Hematopoietic multipotent progenitor cell treated with erythropoietin and hydrocortisone succinate and interleukin-3 and kit ligand, for 6 days (in vitro differentiated cells): ENCODE measurements around the gene RAI2.

Source experiments
- DNase-seq: peaks from one replicate; pipeline ENCODE4 v3.0.0-alpha.2; 2015

Gene RAI2

DNA sequence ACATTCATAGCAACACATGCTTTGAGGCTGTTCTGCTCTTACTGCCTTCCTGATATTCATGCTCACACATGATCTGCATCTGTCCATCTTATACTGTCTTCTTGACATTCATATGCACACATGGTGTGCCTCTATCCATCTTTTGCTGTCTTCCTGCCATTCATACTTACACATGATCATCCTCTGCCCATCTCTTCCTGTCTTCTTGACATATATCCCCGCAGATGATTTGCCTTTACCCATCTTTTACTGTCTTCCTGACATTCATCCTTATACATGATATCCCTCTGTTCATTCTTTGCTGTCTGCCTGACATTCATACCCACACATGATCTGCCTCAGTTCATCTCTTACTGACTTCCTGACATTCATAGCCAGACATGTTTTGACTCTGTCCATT, 87.0 kb downstream of the RAI2 start:
- DNase-seq: no peak

DNA sequence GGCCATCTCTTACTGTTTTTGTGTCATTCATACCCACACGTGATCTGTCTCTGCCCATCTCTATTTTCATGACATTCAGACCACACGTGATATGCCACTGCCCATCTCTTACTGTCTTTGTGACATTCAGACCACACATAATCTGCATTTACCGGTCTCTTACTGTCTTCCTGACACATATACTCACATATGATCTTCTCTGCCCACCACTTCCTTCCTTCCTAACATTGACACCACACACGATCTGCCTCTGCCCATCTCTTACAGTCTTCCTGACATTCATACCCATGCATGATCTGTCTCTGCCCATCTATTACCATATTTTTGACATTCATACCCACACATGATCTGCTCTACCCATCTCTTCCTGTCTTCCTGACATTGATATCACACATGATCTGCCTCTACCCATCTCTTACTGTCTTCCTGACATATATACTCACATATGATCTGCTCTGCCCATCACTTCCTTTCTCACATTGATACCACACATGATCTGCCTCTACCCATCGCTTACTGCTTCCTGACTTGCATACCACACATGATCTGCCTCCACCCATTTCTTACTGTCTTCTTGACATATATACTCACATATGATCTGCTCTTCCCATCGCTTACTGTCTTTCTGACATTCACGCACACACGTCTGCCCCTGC, 87.7 kb downstream of the RAI2 start:
- no peak for DNase-seq

DNA sequence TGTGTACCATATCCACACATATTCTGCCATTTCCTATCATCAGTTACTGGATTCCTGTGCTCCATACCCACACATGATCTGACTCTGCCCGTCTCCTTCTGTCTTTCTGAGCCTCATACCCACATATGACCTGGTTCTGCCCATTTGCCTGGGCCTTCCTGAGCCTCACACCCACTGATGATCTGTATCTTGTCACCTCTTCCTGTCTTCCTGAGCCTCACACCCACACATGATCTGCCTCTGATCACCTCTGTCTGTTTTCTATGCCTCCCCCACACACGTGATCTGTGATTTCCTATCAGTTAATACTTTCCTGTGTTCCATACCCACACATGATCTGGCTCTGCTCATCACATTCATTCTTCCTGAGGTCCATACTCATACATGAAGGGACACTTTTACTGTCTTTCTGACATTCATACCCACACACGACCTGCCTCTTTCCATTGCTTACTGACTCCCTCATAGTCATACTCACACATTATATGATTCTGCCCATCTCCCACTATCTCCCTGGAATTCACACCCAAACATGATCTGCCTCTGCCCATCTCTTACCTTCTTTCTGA, 91.3 kb downstream of the RAI2 start:
- DNase-seq: no peak

DNA sequence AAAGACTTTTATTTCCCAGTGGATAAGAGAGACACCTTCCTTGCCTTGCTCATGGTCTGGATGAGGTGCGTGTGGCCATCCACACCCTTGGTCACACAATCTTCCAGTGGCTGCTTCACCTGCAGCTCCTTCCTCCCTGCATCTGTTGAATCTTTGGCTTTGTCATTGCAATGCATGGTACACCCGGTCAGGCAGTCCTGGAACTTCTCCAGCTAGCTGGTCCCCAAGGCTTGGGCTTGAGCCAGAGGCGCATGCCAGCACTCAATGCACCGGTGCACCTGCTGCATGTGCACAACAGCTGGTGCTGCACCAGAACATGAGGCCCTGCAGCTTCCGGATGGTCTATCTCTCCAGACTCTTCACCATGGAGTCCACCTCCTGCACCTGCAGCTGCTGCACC, 92.1 kb downstream of the RAI2 start:
- DNase-seq: no peak

DNA sequence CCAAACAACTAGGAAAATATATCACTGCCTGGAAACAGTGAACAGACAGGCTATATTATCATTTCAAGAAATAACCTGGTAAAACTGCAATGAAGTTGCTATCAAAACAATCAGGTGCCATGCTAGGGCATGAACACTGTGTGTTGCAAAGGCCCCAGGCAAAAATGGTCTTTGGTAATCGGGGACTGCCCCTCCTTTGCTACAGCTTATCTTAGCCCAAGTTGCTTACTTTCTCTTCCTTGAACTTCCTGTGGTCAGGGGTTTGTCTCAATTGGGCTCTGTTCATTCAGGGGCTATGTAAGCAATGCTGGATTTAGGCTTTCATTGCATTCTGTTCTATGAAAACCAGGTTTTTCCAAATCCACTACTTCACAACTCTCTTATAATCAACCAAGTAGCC, 93.4 kb downstream of the RAI2 start:
- DNase-seq: peak; percentile 37

DNA sequence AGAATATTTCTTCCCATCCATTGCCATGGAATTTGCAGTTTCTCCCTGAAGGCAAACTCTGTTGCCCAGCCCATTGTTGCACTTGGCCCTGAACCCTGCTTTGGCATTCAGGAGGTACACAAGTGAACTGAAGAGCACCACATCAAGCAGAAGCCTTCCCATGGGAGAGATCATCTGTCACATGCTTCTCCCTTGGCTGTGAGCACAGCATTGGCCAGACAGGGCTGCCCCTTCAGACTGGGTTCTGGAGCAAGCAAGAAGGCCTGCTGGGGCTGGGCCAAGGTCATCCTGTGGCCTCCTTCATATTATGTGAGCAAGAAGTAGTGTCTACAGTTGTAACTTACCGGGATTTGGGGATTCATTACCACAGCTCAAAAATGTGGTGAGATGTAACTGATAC, 101.1 kb downstream of the RAI2 start:
- no peak for DNase-seq

DNA sequence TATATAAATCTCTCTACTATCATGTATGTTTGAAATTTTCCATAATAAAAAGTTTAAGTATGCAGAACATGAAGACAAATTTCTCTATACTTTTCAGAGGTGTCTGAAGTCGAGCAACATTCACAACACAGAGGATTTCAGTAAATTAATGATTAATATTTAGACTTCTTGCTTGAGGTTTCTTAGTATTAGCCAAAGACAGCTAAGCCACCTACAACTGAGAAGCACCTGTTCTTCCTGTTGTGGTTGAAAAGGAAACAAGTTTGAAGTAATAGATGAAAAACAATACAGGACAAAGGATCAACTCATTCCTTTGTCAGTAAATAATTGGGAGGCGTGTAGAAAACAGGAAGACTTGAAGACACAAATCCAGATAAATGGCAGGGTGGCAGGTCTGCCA, 102.7 kb downstream of the RAI2 start:
- no peak for DNase-seq

DNA sequence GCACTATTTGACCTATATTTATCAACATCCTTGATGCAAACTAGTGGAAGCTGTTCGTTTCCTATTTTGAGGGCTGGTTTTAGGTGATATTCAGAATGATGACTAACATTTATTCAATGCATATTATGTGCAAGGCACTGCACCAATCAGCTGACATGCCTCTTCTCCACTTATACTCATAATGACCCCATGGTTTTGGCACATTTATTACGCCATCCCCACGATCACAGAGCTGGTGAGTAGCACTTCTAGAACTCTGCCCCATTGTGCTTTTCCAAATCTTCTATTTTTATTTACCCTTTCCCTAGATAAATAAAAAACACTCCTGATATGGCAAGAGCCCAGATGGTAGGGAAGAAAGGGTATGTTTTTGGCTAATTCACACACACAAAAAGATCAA, 110.7 kb downstream of the RAI2 start:
- DNase-seq: no peak
